Breast epithelium (tissue), 4 donors: ENCODE measurements around the gene PLEKHN1. TPM values are rescaled to one million over a fixed set of nuclear protein-coding genes. Genes with fewer than 3 reads are reported as not detected.

ENCODE experiments used
- DNase-seq, 2 donors: peaks; one replicate each; pipeline ENCODE4 v3.0.0-alpha.2; 2019; ENCODE audit warnings: low spot score in 2 of 2
- H3K27ac ChIP-seq, 2 donors: fragments of 200-600 bp; sonication (generic) in 1 of 2; one replicate each; pipeline ENCODE4 v1.5.1; 2016 to 2019; ENCODE audit warnings: mild to moderate bottlenecking in 1 of 2
- H3K27me3 ChIP-seq, 2 donors: fragments of 200-600 bp; sonication (generic) in 1 of 2; one replicate each; pipeline versions ENCODE4 v1.5.1 to v1.6.0; 2017 to 2019; ENCODE audit warnings: control low read depth in 1 of 2, mild to moderate bottlenecking in 1 of 2
- H3K36me3 ChIP-seq: fragments of 200-600 bp; one replicate; pipeline ENCODE4 v1.5.1; 2019
- H3K4me1 ChIP-seq, 2 donors: fragments of 200-600 bp; sonication (generic); one replicate each; pipeline ENCODE4 v1.5.1; 2016 to 2019; ENCODE audit warnings: control low read depth in 1 of 2
- H3K4me3 ChIP-seq, 3 donors: fragments of 200-600 bp; sonication (generic); 1 replicate in 2 of 3; 2 replicates in 1 of 3; pipeline ENCODE4 v1.5.1; 2016 to 2019; ENCODE audit warnings: mild to moderate bottlenecking in 3 of 3, moderate library complexity in 2 of 3
- H3K9me3 ChIP-seq, 2 donors: fragments of 200-600 bp; sonication (generic) in 1 of 2; one replicate each; pipeline ENCODE4 v1.5.1; 2016 to 2019; ENCODE audit warnings: control low read depth in 1 of 2
- CTCF ChIP-seq, 3 donors: fragments of 450-650 bp; IDR thresholded peaks; one replicate each; pipeline ENCODE4 v1.5.1; 2016 to 2017; ENCODE audit warnings: antibody characterized with exemption in 3 of 3, mild to moderate bottlenecking in 3 of 3, moderate library complexity in 3 of 3
- POLR2A ChIP-seq: fragments of 450-650 bp; IDR thresholded peaks from one replicate; pipeline ENCODE4 v1.6.1; 2016; ENCODE audit warnings: antibody characterized with exemption, mild to moderate bottlenecking, moderate library complexity
- POLR2AphosphoS5 ChIP-seq, 3 donors: sonication (generic); formaldehyde crosslinking; IDR thresholded peaks; one replicate each; pipeline ENCODE4 v1.6.1; 2017; ENCODE audit warnings: antibody characterized with exemption in 3 of 3
- intact Hi-C: fragments of 100-400 bp; cut with DNase I; formaldehyde crosslinking; loops from one replicate; pipeline ENCODE4 v1.15.1; 2023; ENCODE audit warnings: low total_unique reads
- total RNA-seq, 3 donors: library from RNA; depleted of rRNA; stranded (reverse); fragments of >200 nt; gene quantifications; one replicate each; pipeline ENCODE4 v1.1.0, GENCODE V29; 2016

PLEKHN1 gene
- total RNA-seq, 3 donors from 2014 or later: 0.16 to 2.8 (median 1.6) TPM

GRCh38 chr1:998995-999724 lies 32.9 kb downstream of the PLEKHN1 start:
- intact Hi-C loops: loop anchor here (5.0 kb wide), 1 partner anchor 63 kb away; no protein-coding TSS in a partner anchor
- no peaks in the 10 kb centered on the region for H3K36me3 ChIP-seq
- TF ChIP-seq CTCF (IDR thresholded peaks at IDR 0.05) (no peak), POLR2AphosphoS5 (IDR thresholded peaks at IDR 0.05) (no peak), POLR2A (no peak)
- peak overlapping the region; percentile 48 to 89 (median 71) for H3K4me3 ChIP-seq
- no peak for DNase-seq
- peaks cover 0 to 8% of the 10 kb centered on the region in 2 donors for H3K27me3 ChIP-seq
- no peaks in the 10 kb centered on the region for H3K9me3 ChIP-seq
- H3K27ac ChIP-seq: peak overlapping the region; percentile 96 to 98
- H3K4me1 ChIP-seq: peaks cover 6 to 15% of the 10 kb centered on the region in 2 donors

GRCh38 chr1:999725-1000356 lies 33.6 kb downstream of the PLEKHN1 start, which contains the start of gene HES4:
HES4 (minus strand) TSS chr1:1000097; CDS start chr1:999973, 124 bp downstream.
- peak within 1 kb of the TSS; percentile 48 to 89 (median 71) for H3K4me3 ChIP-seq
- intact Hi-C loops: loop anchor here (1.0 to 5.0 kb wide), 4 partner anchors 62 to 1192 kb away; partner anchors contain the start of gene FAAP20

GRCh38 chr1:1000357-1001056 lies 34.2 kb downstream of the PLEKHN1 start:
- H3K4me1 ChIP-seq: peaks cover 6 to 21% of the 10 kb centered on the region in 2 donors

More at GRCh38 chr1:999725-1000356, 33.6 kb downstream of the PLEKHN1 start, which contains the start of gene HES4:
- Histone ChIP-seq H3K27me3 (peaks cover 0 to 8% of the 10 kb centered on the region in 2 donors), H3K4me1 (peaks cover 6 to 15% of the 10 kb centered on the region in 2 donors), H3K9me3 (no peaks in the 10 kb centered on the region), H3K36me3 (no peaks in the 10 kb centered on the region), H3K27ac (peak within 1 kb of the TSS; percentile 96 to 98)
- DNase-seq: peak; percentile 81 to 83
- TF ChIP-seq POLR2A (no peak), POLR2AphosphoS5 (IDR thresholded peaks at IDR 0.05) (no peak), CTCF (IDR thresholded peaks at IDR 0.05) (no peak)

More at GRCh38 chr1:1000357-1001056, 34.2 kb downstream of the PLEKHN1 start:
- peak; percentile 75 to 85 for DNase-seq
- TF ChIP-seq CTCF (IDR thresholded peaks at IDR 0.05) (peak in 1 of 3 donors; percentile 14), POLR2AphosphoS5 (IDR thresholded peaks at IDR 0.05) (peak; percentile 85 to 95 (median 87)), POLR2A (no peak)
- Histone ChIP-seq H3K9me3 (no peaks in the 10 kb centered on the region), H3K4me3 (peak overlapping the region; percentile 48 to 89 (median 71)), H3K27ac (peak overlapping the region; percentile 96 to 98), H3K36me3 (no peaks in the 10 kb centered on the region), H3K27me3 (peaks cover 0 to 8% of the 10 kb centered on the region in 2 donors)
- intact Hi-C loops: loop anchor here (1.0 to 5.0 kb wide), 3 partner anchors 63 to 1192 kb away; partner anchors contain the start of gene FAAP20
